Measurements from ENCODE around the gene ANKRD29. TPM values are rescaled to one million over a fixed set of nuclear protein-coding genes. Genes with fewer than 3 reads are reported as not detected.
A peak's percentile ranks its signal among the peaks of the same experiment; 100 is the strongest.

ANKRD29 gene
- total and polyA plus RNA-seq, 4 donors, result 5.5 to 28.6 (median 10.9) TPM

GRCh38 chr18:23605941-23606340 is 56.8 kb downstream of the ANKRD29 start:
- Histone ChIP-seq H3K4me1 (ENCODE audit: control insufficient read depth in 1 of 2, insufficient read depth in 2 of 2, low read length in 2 of 2) (no peaks in the 10 kb centered on the region), H3K9me3 (ENCODE audit: control insufficient read depth, low read length) (no peaks in the 10 kb centered on the region), H3K4me3 (ENCODE audit: low read length in 2 of 2) (no peak overlapping the region), H3K36me3 (ENCODE audit: control insufficient read depth in 1 of 2, insufficient read depth in 2 of 2, low read length in 1 of 2) (no peaks in the 10 kb centered on the region), H3K27ac (ENCODE audit: low read depth in 1 of 2, low read length in 2 of 2) (no peak overlapping the region), H3K27me3 (ENCODE audit: control insufficient read depth in 1 of 2, insufficient read depth in 2 of 2, low read length in 1 of 2) (no peaks in the 10 kb centered on the region)
- DNase-seq (no peak), ATAC-seq (ENCODE audit: low FRiP score) (no peak)
- intact Hi-C loops (cut with DNase I), result no loop called here

GRCh38 chr18:23599809-23600208 is 62.9 kb downstream of the ANKRD29 start:
- intact Hi-C loops (cut with DNase I), result no loop called here
- ATAC-seq (ENCODE audit: low FRiP score), result no peak
- Histone ChIP-seq H3K36me3 (ENCODE audit: control insufficient read depth in 1 of 2, insufficient read depth in 2 of 2, low read length in 1 of 2) (no peaks in the 10 kb centered on the region), H3K4me3 (ENCODE audit: low read length in 2 of 2) (no peak overlapping the region), H3K27ac (ENCODE audit: low read depth in 1 of 2, low read length in 2 of 2) (no peak overlapping the region), H3K27me3 (ENCODE audit: control insufficient read depth in 1 of 2, insufficient read depth in 2 of 2, low read length in 1 of 2) (no peaks in the 10 kb centered on the region), H3K4me1 (ENCODE audit: control insufficient read depth in 1 of 2, insufficient read depth in 2 of 2, low read length in 2 of 2) (no peaks in the 10 kb centered on the region), H3K9me3 (ENCODE audit: control insufficient read depth, low read length) (no peaks in the 10 kb centered on the region)
- 8 to 10% methylated on average over 1 of the region's 1 CpG for WGBS, 2 donors
- DNase-seq, result no peak

- Histone ChIP-seq H3K27me3 (ENCODE audit: control insufficient read depth in 1 of 2, insufficient read depth in 2 of 2, low read length in 1 of 2) (no peaks in the 10 kb centered on the region), H3K4me3 (ENCODE audit: low read length in 2 of 2) (no peak overlapping the region), H3K36me3 (ENCODE audit: control insufficient read depth in 1 of 2, insufficient read depth in 2 of 2, low read length in 1 of 2) (no peaks in the 10 kb centered on the region), H3K4me1 (ENCODE audit: control insufficient read depth in 1 of 2, insufficient read depth in 2 of 2, low read length in 2 of 2) (no peaks in the 10 kb centered on the region), H3K27ac (ENCODE audit: low read depth in 1 of 2, low read length in 2 of 2) (no peak overlapping the region), H3K9me3 (ENCODE audit: control insufficient read depth, low read length) (no peaks in the 10 kb centered on the region)
- intact Hi-C loops (cut with DNase I), result no loop called here
- no peak for ATAC-seq (ENCODE audit: low FRiP score)
- DNase-seq, result peak in 1 of 2 donors; percentile 81
- WGBS, 2 donors, result 85 to 88% methylated on average over 7 of the region's 7 CpGs
Measured at GRCh38 chr18:23596183-23596582, 66.5 kb downstream of the ANKRD29 start.

- Histone ChIP-seq H3K4me1 (ENCODE audit: control insufficient read depth in 1 of 2, insufficient read depth in 2 of 2, low read length in 2 of 2) (no peaks in the 10 kb centered on the region), H3K27me3 (ENCODE audit: control insufficient read depth in 1 of 2, insufficient read depth in 2 of 2, low read length in 1 of 2) (no peaks in the 10 kb centered on the region), H3K9me3 (ENCODE audit: control insufficient read depth, low read length) (no peaks in the 10 kb centered on the region), H3K36me3 (ENCODE audit: control insufficient read depth in 1 of 2, insufficient read depth in 2 of 2, low read length in 1 of 2) (no peaks in the 10 kb centered on the region), H3K4me3 (ENCODE audit: low read length in 2 of 2) (no peak overlapping the region), H3K27ac (ENCODE audit: low read depth in 1 of 2, low read length in 2 of 2) (no peak overlapping the region)
- DNase-seq (no peak), ATAC-seq (ENCODE audit: low FRiP score) (no peak)
- WGBS, 2 donors, result 97% methylated on average over 7 of the region's 7 CpGs
- intact Hi-C loops (cut with DNase I), result no loop called here
Measured at GRCh38 chr18:23595591-23595990, 67.1 kb downstream of the ANKRD29 start.

GRCh38 chr18:23593720-23594119 is 69.0 kb downstream of the ANKRD29 start:
- intact Hi-C loops (cut with DNase I), result no loop called here
- DNase-seq (no peak), ATAC-seq (ENCODE audit: low FRiP score) (no peak)
- Histone ChIP-seq H3K27me3 (ENCODE audit: control insufficient read depth in 1 of 2, insufficient read depth in 2 of 2, low read length in 1 of 2) (no peaks in the 10 kb centered on the region), H3K4me1 (ENCODE audit: control insufficient read depth in 1 of 2, insufficient read depth in 2 of 2, low read length in 2 of 2) (no peaks in the 10 kb centered on the region), H3K4me3 (ENCODE audit: low read length in 2 of 2) (no peak overlapping the region), H3K36me3 (ENCODE audit: control insufficient read depth in 1 of 2, insufficient read depth in 2 of 2, low read length in 1 of 2) (no peaks in the 10 kb centered on the region), H3K9me3 (ENCODE audit: control insufficient read depth, low read length) (no peaks in the 10 kb centered on the region), H3K27ac (ENCODE audit: low read depth in 1 of 2, low read length in 2 of 2) (no peak overlapping the region)
- WGBS, 2 donors, result 93 to 97% methylated on average over 2 of the region's 2 CpGs

GRCh38 chr18:23592911-23593310 is 69.8 kb downstream of the ANKRD29 start:
- 93 to 95% methylated on average over 2 of the region's 2 CpGs for WGBS, 2 donors
- DNase-seq (no peak), ATAC-seq (ENCODE audit: low FRiP score) (no peak)
- no peak overlapping the region for H3K27ac ChIP-seq (ENCODE audit: low read depth in 1 of 2, low read length in 2 of 2)
- H3K9me3 ChIP-seq (ENCODE audit: control insufficient read depth, low read length), result no peaks in the 10 kb centered on the region
- no peaks in the 10 kb centered on the region for H3K4me1 ChIP-seq (ENCODE audit: control insufficient read depth in 1 of 2, insufficient read depth in 2 of 2, low read length in 2 of 2)
- no peaks in the 10 kb centered on the region for H3K36me3 ChIP-seq (ENCODE audit: control insufficient read depth in 1 of 2, insufficient read depth in 2 of 2, low read length in 1 of 2)
- no peaks in the 10 kb centered on the region for H3K27me3 ChIP-seq (ENCODE audit: control insufficient read depth in 1 of 2, insufficient read depth in 2 of 2, low read length in 1 of 2)
- H3K4me3 ChIP-seq (ENCODE audit: low read length in 2 of 2), result no peak overlapping the region
- intact Hi-C loops (cut with DNase I), result no loop called here

GRCh38 chr18:23591011-23591410 is 71.7 kb downstream of the ANKRD29 start:
- DNase-seq, result no peak
- H3K4me1 ChIP-seq (ENCODE audit: control insufficient read depth in 1 of 2, insufficient read depth in 2 of 2, low read length in 2 of 2), result no peaks in the 10 kb centered on the region
- no peaks in the 10 kb centered on the region for H3K27me3 ChIP-seq (ENCODE audit: control insufficient read depth in 1 of 2, insufficient read depth in 2 of 2, low read length in 1 of 2)
- ATAC-seq (ENCODE audit: low FRiP score), result no peak
- H3K27ac ChIP-seq (ENCODE audit: low read depth in 1 of 2, low read length in 2 of 2), result no peak overlapping the region
- WGBS, 2 donors, result 4 to 33% methylated on average over 1 of the region's 1 CpG
- no peaks in the 10 kb centered on the region for H3K9me3 ChIP-seq (ENCODE audit: control insufficient read depth, low read length)
- no peak overlapping the region for H3K4me3 ChIP-seq (ENCODE audit: low read length in 2 of 2)
- H3K36me3 ChIP-seq (ENCODE audit: control insufficient read depth in 1 of 2, insufficient read depth in 2 of 2, low read length in 1 of 2), result no peaks in the 10 kb centered on the region
- intact Hi-C loops (cut with DNase I), result no loop called here

- no peaks in the 10 kb centered on the region for H3K27me3 ChIP-seq (ENCODE audit: control insufficient read depth in 1 of 2, insufficient read depth in 2 of 2, low read length in 1 of 2)
- H3K4me3 ChIP-seq (ENCODE audit: low read length in 2 of 2), result no peak overlapping the region
- 85 to 86% methylated on average over 11 of the region's 11 CpGs for WGBS, 2 donors
- no peak overlapping the region for H3K27ac ChIP-seq (ENCODE audit: low read depth in 1 of 2, low read length in 2 of 2)
- intact Hi-C loops (cut with DNase I), result loop anchor here (5.0 kb wide), 2 partner anchors 72 to 87 kb away; partner anchors contain the start of gene RMC1 (in 1 of the 2)
- peaks cover 0 to 6% of the 10 kb centered on the region in 2 donors for H3K4me1 ChIP-seq (ENCODE audit: control insufficient read depth in 1 of 2, insufficient read depth in 2 of 2, low read length in 2 of 2)
- ATAC-seq (ENCODE audit: low FRiP score) (no peak), DNase-seq (no peak)
- no peaks in the 10 kb centered on the region for H3K9me3 ChIP-seq (ENCODE audit: control insufficient read depth, low read length)
- H3K36me3 ChIP-seq (ENCODE audit: control insufficient read depth in 1 of 2, insufficient read depth in 2 of 2, low read length in 1 of 2), result no peaks in the 10 kb centered on the region
Measured at GRCh38 chr18:23588836-23589560, 73.7 kb downstream of the ANKRD29 start.

- H3K27ac ChIP-seq (ENCODE audit: low read depth in 1 of 2, low read length in 2 of 2), result peak overlapping the region in 1 of 2 donors; percentile 87
- ATAC-seq (ENCODE audit: low FRiP score) (no peak), DNase-seq (no peak)
- peaks cover 0 to 6% of the 10 kb centered on the region in 2 donors for H3K4me1 ChIP-seq (ENCODE audit: control insufficient read depth in 1 of 2, insufficient read depth in 2 of 2, low read length in 2 of 2)
- peak overlapping the region in 1 of 2 donors; percentile 43 for H3K4me3 ChIP-seq (ENCODE audit: low read length in 2 of 2)
- WGBS, 2 donors, result 48 to 50% methylated on average over 7 of the region's 7 CpGs
- no peaks in the 10 kb centered on the region for H3K36me3 ChIP-seq (ENCODE audit: control insufficient read depth in 1 of 2, insufficient read depth in 2 of 2, low read length in 1 of 2)
- H3K27me3 ChIP-seq (ENCODE audit: control insufficient read depth in 1 of 2, insufficient read depth in 2 of 2, low read length in 1 of 2), result no peaks in the 10 kb centered on the region
- intact Hi-C loops (cut with DNase I), result loop anchor here (5.0 kb wide), 2 partner anchors 70 to 85 kb away; partner anchors contain the start of gene RMC1 (in 1 of the 2)
- no peaks in the 10 kb centered on the region for H3K9me3 ChIP-seq (ENCODE audit: control insufficient read depth, low read length)
Measured at GRCh38 chr18:23587220-23587642, 75.5 kb downstream of the ANKRD29 start.

All from aorta (tissue), 5 donors.